ENCODE measurements around the gene TP53TG5. TPM values are rescaled to one million over a fixed set of nuclear protein-coding genes. Genes with fewer than 3 reads are reported as not detected.
A peak's percentile ranks its signal among the peaks of the same experiment; 100 is the strongest.

The TP53TG5 gene
- total and polyA plus RNA-seq, 2 of the 8 experiments (the other 6 are each of a cell fraction or from before 2014, with no cell fraction given), result not detected

DNA sequence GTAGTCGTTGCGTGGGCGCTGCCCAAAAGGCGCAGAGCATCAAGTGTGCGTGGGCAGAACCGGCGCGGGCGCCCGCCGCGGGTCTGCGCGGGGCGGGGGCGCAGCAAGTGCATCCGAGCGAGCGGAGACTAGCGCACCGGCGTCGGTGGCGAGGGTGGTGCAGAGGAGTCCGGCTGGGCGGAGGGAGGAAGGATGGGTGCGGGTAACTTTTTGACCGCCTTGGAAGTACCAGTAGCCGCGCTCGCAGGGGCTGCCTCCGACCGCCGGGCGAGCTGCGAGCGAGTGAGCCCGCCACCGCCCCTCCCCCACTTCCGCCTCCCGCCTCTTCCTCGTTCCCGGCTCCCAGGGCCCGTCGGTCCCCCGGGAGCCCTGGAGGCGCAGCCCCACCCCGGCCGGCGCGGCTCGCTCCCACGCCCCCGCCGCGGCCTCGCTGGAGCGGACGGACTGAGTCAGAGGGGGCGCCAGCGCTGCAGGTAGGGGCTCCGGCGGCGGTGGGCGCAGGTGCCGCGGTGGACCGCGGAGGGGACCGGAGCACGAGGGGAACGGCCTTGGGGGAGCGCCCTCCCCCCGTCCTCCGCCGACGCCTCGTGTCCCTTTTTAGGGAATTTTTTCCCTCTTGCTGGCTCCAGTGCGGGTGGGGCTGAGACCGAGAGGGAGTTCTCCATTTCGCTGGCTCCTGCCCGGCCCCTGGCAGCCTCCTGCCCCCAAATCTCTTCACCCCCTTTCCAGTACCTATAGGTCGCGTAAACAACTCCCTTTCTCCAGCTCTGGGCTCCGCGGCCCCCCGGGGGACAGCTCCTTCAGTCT is 28.3 kb upstream of the TP53TG5 start:
- no peak overlapping the region for H2AK5ac ChIP-seq (ENCODE audit: low read depth, low read length)
- H3K4me1 ChIP-seq (replicated peaks in 1 of 4; ENCODE audit: control insufficient read depth in 3 of 4, insufficient read depth in 4 of 4, low read length in 3 of 4), result peaks cover 0 to 8% (median 3%) of the 10 kb centered on the region in 4 experiments; a peak in 4 of 7 replicates
- H3K4me2 ChIP-seq (ENCODE audit: insufficient read depth in 1 of 2, low read depth in 2 of 2, low read length in 2 of 2), result peak overlapping the region; percentile 77 to 98
- H3K56ac ChIP-seq (replicated peaks; ENCODE audit: insufficient read length, low read depth, low read length), result peak overlapping the region; percentile 55
- peak in 1 of 2 experiments; percentile 78 for DNase-seq (ENCODE audit: low read depth in 1 of 2, low spot score in 2 of 2)
- H3K4ac ChIP-seq (replicated peaks; ENCODE audit: insufficient read length, low read depth, low read length), result peak overlapping the region; percentile 75
- peak overlapping the region; percentile 49 to 86 (median 84); a peak in 6 of 7 replicates for H3K9ac ChIP-seq (replicated peaks in 1 of 4; ENCODE audit: extremely low read depth in 1 of 4, low read depth in 3 of 4, low read length in 3 of 4)
- H2BK20ac ChIP-seq (ENCODE audit: low read length), result no peak overlapping the region
- H3K23ac ChIP-seq (ENCODE audit: insufficient read length), result no peak overlapping the region
- ChIA-PET CTCF (ENCODE audit: partially characterized antibody) (interaction anchor here (0.6 to 12.6 kb wide), 14 partner anchors 12 to 587 kb away, joined by 3 to 127 read pairs (median 3); partner anchors contain the start of genes SYS1 and TP53TG5), POLR2A (ENCODE audit: partially characterized antibody) (interaction anchor here (0.8 to 5.7 kb wide), 19 partner anchors 11 to 305 kb away, joined by 3 to 71 read pairs (median 4); partner anchors contain the start of genes PIGT, SDC4 and SYS1)
- peaks cover 5 to 15% (median 13%) of the 10 kb centered on the region in 4 experiments for H3K36me3 ChIP-seq (ENCODE audit: control insufficient read depth in 2 of 4, insufficient read depth in 4 of 4, low read length in 3 of 4)
- H3K23me2 ChIP-seq (ENCODE audit: low read depth, low read length), result peaks cover 21% of the 10 kb centered on the region
- H4K8ac ChIP-seq (ENCODE audit: extremely low read depth, insufficient read depth, low read length), result peak overlapping the region; percentile 93
- 2% methylated on average over 34 of the region's 87 CpGs; no CpG with 5 or more reads in 1 of the 2 experiments for WGBS, 2 experiments (ENCODE audit: extremely low coverage in 1 of 2, insufficient coverage in 1 of 2, insufficient read length in 1 of 2, insufficient replicate concordance in 2 of 2, low coverage in 1 of 2, low lambda C conversion rate in 2 of 2, missing lambda C conversion rate in 1 of 2)
- H3K14ac ChIP-seq (ENCODE audit: insufficient read length), result no peak overlapping the region
- H4K91ac ChIP-seq (replicated peaks; ENCODE audit: insufficient read length, low read length), result peak overlapping the region; percentile 83
- H3K4me3 ChIP-seq (ENCODE audit: extremely low read depth in 1 of 4, insufficient read depth in 2 of 4, low read depth in 3 of 4, low read length in 4 of 4), result peak overlapping the region; percentile 82 to 86 (median 84)
- no peaks in the 10 kb centered on the region for H3K79me1 ChIP-seq (ENCODE audit: low read depth, low read length)
- peak overlapping the region; percentile 78; the same call in 1 of the 2 replicates for H2AFZ ChIP-seq (ENCODE audit: low read length)
- H3K27ac ChIP-seq (ENCODE audit: low read depth, low read length), result 0 out of 2 replicates have a peak overlapping the region, but pooled peaks have one; percentile 29
- H3K79me2 ChIP-seq (ENCODE audit: control insufficient read depth in 1 of 2, insufficient read depth in 2 of 2, low read length in 2 of 2), result peaks cover 0 to 9% of the 10 kb centered on the region in 2 experiments; a peak in 1 of 4 replicates
- H4K20me1 ChIP-seq (replicated peaks in 1 of 2; ENCODE audit: control insufficient read depth in 1 of 2, insufficient read depth in 2 of 2, low read length in 2 of 2), result peaks cover 4 to 5% of the 10 kb centered on the region in 2 experiments
- H2BK5ac ChIP-seq (ENCODE audit: low read depth, low read length), result peak overlapping the region; percentile 75; the same call in 1 of the 2 replicates
- no peak for FAIRE-seq
- no peak overlapping the region for H2BK120ac ChIP-seq (replicated peaks; ENCODE audit: low read depth, low read length)
- peak overlapping the region; percentile 80 for H2BK12ac ChIP-seq (ENCODE audit: low read depth, low read length)
- 0 out of 4 replicates have a peak, but pooled peaks cover under 1 to 2% of the 10 kb centered on the region in 2 experiments for H3K9me3 ChIP-seq (ENCODE audit: insufficient read depth in 2 of 2, low read depth in 1 of 2, low read length in 1 of 2)
- H3K27me3 ChIP-seq (replicated peaks in 1 of 4; ENCODE audit: control insufficient read depth in 3 of 4, extremely low read depth in 1 of 4, insufficient read depth in 3 of 4, low read length in 3 of 4), result peaks cover 2 to 20% (median 10%) of the 10 kb centered on the region in 4 experiments; a peak in 6 of 7 replicates
- H4K5ac ChIP-seq (ENCODE audit: insufficient read length, low read depth, low read length), result peak overlapping the region; percentile 70
- H3K18ac ChIP-seq (ENCODE audit: extremely low read depth, low read length), result peak overlapping the region; percentile 96
- no peak overlapping the region for H2BK15ac ChIP-seq (ENCODE audit: low read length)
- TF ChIP-seq CHD1 (IDR thresholded peaks at IDR 0.05; ENCODE audit: low read depth, low read length) (no peak), TCF12 (IDR thresholded peaks at IDR 0.05; ENCODE audit: low read depth, low read length) (no peak), NRF1 (IDR thresholded peaks at IDR 0.05; ENCODE audit: low read depth, low read length) (no peak), SIRT6 (IDR thresholded peaks at IDR 0.05; ENCODE audit: low read length) (no peak), RXRA (IDR thresholded peaks at IDR 0.05; ENCODE audit: insufficient read depth, low read depth, low read length) (no peak), EP300 (IDR thresholded peaks at IDR 0.05; ENCODE audit: borderline replicate concordance in 1 of 2, low read depth in 2 of 2, low read length in 2 of 2) (no peak), KDM5A (IDR thresholded peaks at IDR 0.05; ENCODE audit: low read length) (no peak), CREB1 (IDR thresholded peaks at IDR 0.05) (peak; percentile 23; the same call in 1 of the 2 replicates), HDAC2 (IDR thresholded peaks at IDR 0.05; ENCODE audit: borderline replicate concordance in 1 of 2, low read depth in 2 of 2, low read length in 2 of 2) (no peak; a peak in 1 of 4 replicates)
- TF ChIP-seq, protein P1, sequence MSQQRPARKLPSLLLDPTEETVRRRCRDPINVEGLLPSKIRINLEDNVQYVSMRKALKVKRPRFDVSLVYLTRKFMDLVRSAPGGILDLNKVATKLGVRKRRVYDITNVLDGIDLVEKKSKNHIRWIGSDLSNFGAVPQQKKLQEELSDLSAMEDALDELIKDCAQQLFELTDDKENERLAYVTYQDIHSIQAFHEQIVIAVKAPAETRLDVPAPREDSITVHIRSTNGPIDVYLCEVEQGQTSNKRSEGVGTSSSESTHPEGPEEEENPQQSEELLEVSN (IDR thresholded peaks at IDR 0.05), result peak; percentile 42; the same call in 1 of the 2 replicates

Data from H1 (cell line).